Lung (tissue), 12 donors: Measurements from ENCODE around the gene WDR38. TPM values are rescaled to one million over a fixed set of nuclear protein-coding genes. Genes with fewer than 3 reads are reported as not detected.
"Not testable (repeated sequence)": the region's sequence is repeated elsewhere in the genome, so short reads cannot be mapped to it uniquely, and the experiment has no call there.

Experiments
- ATAC-seq: fragments of 200-7000 bp; cut with Tn5 transposase; one replicate; pipeline ENCODE4 v1.9.1; 2020; ENCODE audit warnings: moderate number of reproducible peaks; ENCODE audit not compliant: insufficient read depth, low FRiP score
- DNase-seq, 3 donors: peaks; one replicate each; pipeline ENCODE4 v3.0.0-alpha.2; 2013 to 2017
- H3K27ac ChIP-seq, 2 donors: one replicate each; pipeline ENCODE4 v1.5.1; 2013; ENCODE audit warnings: mild to moderate bottlenecking in 2 of 2, moderate library complexity in 2 of 2, control low read depth in 1 of 2, inconsistent platforms in 1 of 2, low read depth in 1 of 2, low read length in 1 of 2
- H3K27me3 ChIP-seq, 3 donors: one replicate each; pipeline ENCODE4 v1.5.1; 2013; ENCODE audit warnings: low read length in 2 of 3; ENCODE audit not compliant: control insufficient read depth in 3 of 3, insufficient read depth in 3 of 3
- H3K36me3 ChIP-seq, 4 donors: one replicate each; pipeline ENCODE4 v1.5.1; 2013; ENCODE audit warnings: low read length in 4 of 4, mild to moderate bottlenecking in 1 of 4, moderate library complexity in 1 of 4; ENCODE audit not compliant: control insufficient read depth in 4 of 4, insufficient read depth in 4 of 4
- H3K4me1 ChIP-seq, 5 donors: one replicate each; pipeline ENCODE4 v1.5.1; 2013; ENCODE audit warnings: low read length in 5 of 5, mild to moderate bottlenecking in 2 of 5, moderate library complexity in 1 of 5; ENCODE audit not compliant: control insufficient read depth in 5 of 5, insufficient read depth in 5 of 5
- H3K4me3 ChIP-seq: one replicate; pipeline ENCODE4 v1.5.1; 2013; ENCODE audit warnings: mild to moderate bottlenecking, control low read depth, moderate library complexity
- H3K9ac ChIP-seq, 2 donors: one replicate each; pipeline ENCODE4 v1.5.1; 2013; ENCODE audit warnings: low read length in 2 of 2, control low read depth in 1 of 2; ENCODE audit not compliant: insufficient read depth in 1 of 2
- H3K9me3 ChIP-seq, 4 donors: one replicate each; pipeline ENCODE4 v1.5.1; 2013; ENCODE audit warnings: low read length in 3 of 4, mild to moderate bottlenecking in 1 of 4, moderate library complexity in 1 of 4; ENCODE audit not compliant: control insufficient read depth in 4 of 4, insufficient read depth in 3 of 4
- CTCF ChIP-seq: IDR thresholded peaks from 2 replicates; pipeline ENCODE4 v1.5.1; 2012; ENCODE audit warnings: mild to moderate bottlenecking; ENCODE audit errors: control extremely low read depth, extremely low read depth
- WGBS, 2 donors: extraction: QIAGEN DNeasy Blood & Tissue Kit; methylation state at CpG; one replicate each; pipeline ENCODE4 v1.1.7; 2013; 5-methylcytosine and 5-hydroxymethylcytosine counted together
- polyA plus RNA-seq, 2 donors: library from polyadenylated mRNA; stranded (reverse); fragments of 200-250 nt; gene quantifications; one replicate each; pipeline ENCODE4 v1.2.1, GENCODE V29; 2013
- total RNA-seq, 2 donors: library from RNA; depleted of rRNA in 1 of 2; stranded (reverse); fragments of >200 nt in 1 of 2; gene quantifications; one replicate each; pipeline ENCODE4 v1.2.1, GENCODE V29; 2014 to 2021
- donor health status: control.
- donor health status: control.
- donor health status: Bipolar disorder and iron deficiency.
- donor health status: healthy.
- donor health status: DM: yes; HTN: yes; CAD: no.

The WDR38 gene
- total and polyA plus RNA-seq, 4 donors = 6.0 to 28.9 (median 12.1) TPM

- DNase-seq (peak; percentile 85 to 90 (median 86)), ATAC-seq (no peak)
- Histone ChIP-seq H3K9me3 (no peaks in the 10 kb centered on the region), H3K4me1 (peaks cover 4 to 24% (median 8%) of the 10 kb centered on the region in 5 donors), H3K4me3 (no peak overlapping the region), H3K27me3 (no peaks in the 10 kb centered on the region), H3K9ac (no peak overlapping the region), H3K27ac (peak overlapping the region in 1 of 2 donors; percentile 79), H3K36me3 (no peaks in the 10 kb centered on the region)
- 48 to 68% methylated on average over 13 of the region's 13 CpGs for WGBS, 2 donors
- no peak for TF ChIP-seq CTCF
These were observed 18.2 kb upstream of the WDR38 start for GRCh38 chr9:124835026-124835557.

- peaks cover 0 to 18% (median 5%) of the 10 kb centered on the region in 5 donors for H3K4me1 ChIP-seq
- H3K9me3 ChIP-seq, H3K27me3 ChIP-seq, DNase-seq, ATAC-seq, H3K4me3 ChIP-seq, H3K27ac ChIP-seq, H3K9ac ChIP-seq, H3K36me3 ChIP-seq: not testable (repeated sequence)
- WGBS, 2 donors = 85 to 89% methylated on average over 5 of the region's 5 CpGs
These were observed 15.1 kb upstream of the WDR38 start for GRCh38 chr9:124838132-124838531.

- not testable (repeated sequence) for H3K4me3 ChIP-seq, H3K9ac ChIP-seq, H3K27me3 ChIP-seq, H3K36me3 ChIP-seq, H3K27ac ChIP-seq, ATAC-seq, DNase-seq, H3K9me3 ChIP-seq
- WGBS, 2 donors = 55 to 58% methylated on average over 32 to 47 of the region's 52 CpGs
- H3K4me1 ChIP-seq = peaks cover 0 to 18% (median 5%) of the 10 kb centered on the region in 5 donors
These were observed 14.5 kb upstream of the WDR38 start for GRCh38 chr9:124838567-124839275.

- 62 to 65% methylated on average over 12 of the region's 12 CpGs for WGBS, 2 donors
These were observed 13.5 kb upstream of the WDR38 start for GRCh38 chr9:124839612-124840299.

More at GRCh38 chr9:124839612-124840299, 13.5 kb upstream of the WDR38 start:
- H3K27ac ChIP-seq = no peak overlapping the region
- no peak overlapping the region for H3K9ac ChIP-seq
- H3K27me3 ChIP-seq = no peaks in the 10 kb centered on the region
- no peaks in the 10 kb centered on the region for H3K36me3 ChIP-seq
- peaks cover 0 to 14% (median 5%) of the 10 kb centered on the region in 5 donors for H3K4me1 ChIP-seq
- no peak overlapping the region for H3K4me3 ChIP-seq
- DNase-seq = peak; percentile 49 to 59 (median 58)
- no peaks in the 10 kb centered on the region for H3K9me3 ChIP-seq
- TF ChIP-seq CTCF = no peak
- ATAC-seq = no peak
